DOHH2 (cell line): ENCODE data around the gene BCL2L1.

ENCODE experiments used
- CTCF ChIP-seq: fragments of 200-600 bp; sonication (generic); IDR thresholded peaks from one replicate; pipeline ENCODE4 v1.5.1; 2014; ENCODE audit warnings: antibody characterized with exemption, mild to moderate bottlenecking, low read depth, low read length; ENCODE audit not compliant: poor library complexity, severe bottlenecking
- EZH2phosphoT487 ChIP-seq: fragments of 200-600 bp; sonication (generic); IDR thresholded peaks from 2 replicates; pipeline ENCODE4 v1.6.1; 2017; ENCODE audit warnings: borderline replicate concordance, mild to moderate bottlenecking, antibody characterized with exemption, low read length, moderate library complexity, mixed read lengths

DNA sequence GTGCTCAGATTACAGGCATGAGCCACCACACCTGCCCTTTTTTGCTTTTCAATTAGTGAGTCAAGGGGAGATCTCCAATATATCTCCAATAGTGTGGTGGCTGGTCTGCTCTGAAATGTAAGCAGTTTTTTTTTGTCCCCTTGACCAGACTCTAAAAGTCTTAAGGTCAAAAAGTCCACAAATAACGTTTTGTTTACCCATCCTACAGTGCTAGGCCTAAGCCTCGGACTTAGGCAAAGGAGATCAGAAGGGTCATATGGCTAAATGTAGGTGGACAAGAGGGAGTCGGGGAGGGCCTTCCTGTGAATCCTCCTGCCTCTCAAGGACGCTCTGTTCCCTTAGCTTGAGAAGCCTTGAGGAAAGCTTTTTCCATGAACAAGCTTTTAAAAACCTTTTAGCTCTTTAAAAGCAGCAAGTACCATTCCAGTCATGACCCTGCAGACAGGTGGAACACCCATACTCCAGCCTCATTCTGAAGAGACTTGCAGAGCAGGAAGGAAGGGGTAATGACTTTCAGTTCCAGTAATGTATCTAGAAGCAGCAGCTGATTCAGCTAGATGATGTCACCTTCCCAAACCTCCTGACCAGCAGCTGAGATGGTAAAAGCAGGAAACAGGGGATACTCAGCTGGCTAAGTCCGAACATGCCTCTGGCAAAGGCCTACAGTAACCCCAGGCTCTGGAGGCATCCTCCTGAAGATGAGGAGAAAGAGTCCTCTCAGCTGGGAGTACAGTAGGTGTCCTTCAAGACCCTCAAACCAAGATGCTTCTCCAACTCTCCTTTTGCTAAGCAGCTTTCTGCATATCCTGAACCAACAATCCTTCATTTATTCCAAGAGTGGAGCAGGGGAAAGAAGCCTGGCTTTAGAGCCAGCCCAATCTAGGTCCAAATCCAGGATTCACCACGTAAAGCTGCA is 23.6 kb downstream of the BCL2L1 start:
- no peak for TF ChIP-seq CTCF
- TF ChIP-seq EZH2phosphoT487, result no peak
